ENCODE results near the gene PPM1E. TPM values are rescaled to one million over a fixed set of nuclear protein-coding genes. Genes with fewer than 3 reads are reported as not detected.

Gene PPM1E
- total RNA-seq, 1 experiment from 2014 or later: 7.1 TPM

- no peak overlapping the region for H3K23ac ChIP-seq (ENCODE audit: insufficient read length, low read depth, low read length)
- H3K27ac ChIP-seq (ENCODE audit: insufficient read length, low read depth, low read length): no peak overlapping the region
- H2BK15ac ChIP-seq (ENCODE audit: low read depth, low read length): no peak overlapping the region
- no peaks in the 10 kb centered on the region for H3K79me2 ChIP-seq (ENCODE audit: insufficient read depth, low read length)
- no peaks in the 10 kb centered on the region for H3K79me1 ChIP-seq (ENCODE audit: insufficient read depth, low read depth, low read length, poor library complexity, severe bottlenecking)
- H2BK12ac ChIP-seq (ENCODE audit: insufficient read length, low read depth, low read length): no peak overlapping the region
- H3K4ac ChIP-seq (ENCODE audit: low read depth, low read length): no peak overlapping the region
- H3K9me3 Mint-ChIP-seq: 0 out of 5 replicates have a peak, but pooled peaks cover 0 to 4% of the 10 kb centered on the region in 2 experiments
- H3K4me1 Mint-ChIP-seq: no peaks in the 10 kb centered on the region
- H3K4me2 ChIP-seq (ENCODE audit: insufficient read depth, insufficient read length, low read length): no peak overlapping the region
- no peaks in the 10 kb centered on the region for H3K23me2 ChIP-seq (ENCODE audit: insufficient read length, low read depth, low read length, poor library complexity, severe bottlenecking)
- no peak overlapping the region for H2AFZ ChIP-seq (ENCODE audit: low read length)
- H4K5ac ChIP-seq (ENCODE audit: insufficient read length, low read depth, low read length): no peak overlapping the region
- no peak for DNase-seq
- no peaks in the 10 kb centered on the region for H3K27me3 Mint-ChIP-seq (ENCODE audit: low read depth)
- no peak overlapping the region for H3K56ac ChIP-seq (ENCODE audit: insufficient read length, low read depth, low read length)
- no CpG with 5 or more reads among the region's 1 CpG for WGBS (ENCODE audit: extremely low coverage, insufficient read length, low lambda C conversion rate)
- no peaks in the 10 kb centered on the region for H3K4me1 ChIP-seq (ENCODE audit: insufficient read depth, low read length)
- H3K27ac Mint-ChIP-seq: no peak overlapping the region
- H3K4me3 Mint-ChIP-seq: no peak overlapping the region
- H4K8ac ChIP-seq (replicated peaks; ENCODE audit: insufficient read length, low read depth, low read length): no peak overlapping the region
- H2AK5ac ChIP-seq (ENCODE audit: insufficient read length, low read length): no peak overlapping the region
- H2BK20ac ChIP-seq (ENCODE audit: low read depth, low read length, poor library complexity, severe bottlenecking): no peak overlapping the region
- H3K9ac ChIP-seq (ENCODE audit: extremely low read depth, insufficient read length, low read length): no peak overlapping the region
- no peaks in the 10 kb centered on the region for H3K27me3 ChIP-seq (ENCODE audit: insufficient read depth, low read length)
- no peak overlapping the region for H4K91ac ChIP-seq (ENCODE audit: insufficient read length, low read depth, low read length)
- no peaks in the 10 kb centered on the region for H3K36me3 Mint-ChIP-seq (ENCODE audit: insufficient read depth in 1 of 3, low read depth in 3 of 3)
- TF ChIP-seq, protein P1, sequence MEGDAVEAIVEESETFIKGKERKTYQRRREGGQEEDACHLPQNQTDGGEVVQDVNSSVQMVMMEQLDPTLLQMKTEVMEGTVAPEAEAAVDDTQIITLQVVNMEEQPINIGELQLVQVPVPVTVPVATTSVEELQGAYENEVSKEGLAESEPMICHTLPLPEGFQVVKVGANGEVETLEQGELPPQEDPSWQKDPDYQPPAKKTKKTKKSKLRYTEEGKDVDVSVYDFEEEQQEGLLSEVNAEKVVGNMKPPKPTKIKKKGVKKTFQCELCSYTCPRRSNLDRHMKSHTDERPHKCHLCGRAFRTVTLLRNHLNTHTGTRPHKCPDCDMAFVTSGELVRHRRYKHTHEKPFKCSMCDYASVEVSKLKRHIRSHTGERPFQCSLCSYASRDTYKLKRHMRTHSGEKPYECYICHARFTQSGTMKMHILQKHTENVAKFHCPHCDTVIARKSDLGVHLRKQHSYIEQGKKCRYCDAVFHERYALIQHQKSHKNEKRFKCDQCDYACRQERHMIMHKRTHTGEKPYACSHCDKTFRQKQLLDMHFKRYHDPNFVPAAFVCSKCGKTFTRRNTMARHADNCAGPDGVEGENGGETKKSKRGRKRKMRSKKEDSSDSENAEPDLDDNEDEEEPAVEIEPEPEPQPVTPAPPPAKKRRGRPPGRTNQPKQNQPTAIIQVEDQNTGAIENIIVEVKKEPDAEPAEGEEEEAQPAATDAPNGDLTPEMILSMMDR (conservative IDR thresholded peaks at IDR 0.05): no peak
- H3T11ph ChIP-seq (ENCODE audit: low read length): no peak overlapping the region
- H3K18ac ChIP-seq (ENCODE audit: insufficient read length, low read depth, low read length): no peak overlapping the region
- H3K9me3 ChIP-seq (ENCODE audit: control insufficient read depth, low read depth, low read length): no peaks in the 10 kb centered on the region
- H2BK5ac ChIP-seq (ENCODE audit: insufficient read length, low read length): no peak overlapping the region
- H2BK120ac ChIP-seq (ENCODE audit: low read depth, low read length, poor library complexity, severe bottlenecking): no peak overlapping the region
- H4K20me1 ChIP-seq (ENCODE audit: control insufficient read depth, insufficient read depth, insufficient read length): no peaks in the 10 kb centered on the region
- H3K14ac ChIP-seq (ENCODE audit: insufficient read depth, low read length): no peak overlapping the region
Measured at GRCh38 chr17:58831780-58832179, 76.1 kb downstream of the PPM1E start.

All from H9 (cell line).